PC-3 (cell line): Measurements from ENCODE around the gene NEXN. TPM values are rescaled to one million over a fixed set of nuclear protein-coding genes. Genes with fewer than 3 reads are reported as not detected.

Experiments
- ATAC-seq: fragments of 200-7000 bp; cut with Tn5 transposase; 2 replicates; pipeline ENCODE4 v1.9.1; 2020; ENCODE audit warnings: mild to moderate bottlenecking, moderate library complexity
- BruUV-seq: library from RNA; stranded (reverse); fragments of 400-500 nt; replicated peaks from 2 replicates; lab custom pipeline; 2021; lab: Mats Ljungman, UMichigan
- CTCF ChIA-PET: fragments of 300-600 bp; sonication (Branson Sonifier 250); formaldehyde crosslinking; loops from one replicate; lab custom pipeline; 2022; ENCODE audit warnings: antibody characterized with exemption; lab: Charles Lee
- POLR2A ChIA-PET: fragments of 300-600 bp; sonication (Branson Sonifier 250); formaldehyde crosslinking; loops from one replicate; lab custom pipeline; 2022; ENCODE audit warnings: antibody characterized with exemption; ENCODE audit not compliant: unreplicated experiment; lab: Charles Lee
- DNase-seq: peaks from one replicate; pipeline ENCODE4 v3.0.0-alpha.2; 2015
- H2AFZ ChIP-seq: fragments of 300-600 bp; sonication (generic); 2 replicates; pipeline ENCODE4 v1.6.0; 2016; ENCODE audit warnings: antibody characterized with exemption, low read length
- H3F3A ChIP-seq: fragments of 300-600 bp; sonication (generic); one replicate; pipeline ENCODE4 v1.6.0; 2017; ENCODE audit warnings: antibody characterized with exemption, low read length, control low read depth, mild to moderate bottlenecking; ENCODE audit not compliant: unreplicated experiment
- H3K27ac ChIP-seq: fragments of 300-600 bp; sonication (generic); 2 replicates; pipeline ENCODE4 v1.5.1; 2016; ENCODE audit warnings: mild to moderate bottlenecking, low read length
- H3K27me3 ChIP-seq: fragments of 300-600 bp; sonication (generic); 2 replicates; pipeline ENCODE4 v1.6.1; 2016; ENCODE audit warnings: low read length, mixed read lengths
- H3K36me3 ChIP-seq: fragments of 300-600 bp; sonication (generic); 2 replicates; pipeline ENCODE4 v1.6.1; 2016; ENCODE audit warnings: low read depth, mixed run types, low read length, mixed read lengths
- H3K4me1 ChIP-seq: fragments of 300-600 bp; sonication (generic); 2 replicates; pipeline ENCODE4 v1.5.1; 2016; ENCODE audit warnings: low read length; ENCODE audit not compliant: insufficient read depth
- H3K4me2 ChIP-seq: fragments of 300-600 bp; sonication (generic); 2 replicates; pipeline ENCODE4 v1.6.0; 2016; ENCODE audit warnings: low read length
- H3K4me3 ChIP-seq: fragments of 300-600 bp; sonication (generic); 2 replicates; pipeline ENCODE4 v1.5.1; 2016; ENCODE audit warnings: mild to moderate bottlenecking, low read length, mixed read lengths
- H3K79me2 ChIP-seq: fragments of 300-600 bp; sonication (generic); 2 replicates; pipeline ENCODE4 v1.6.1; 2017; ENCODE audit warnings: low read length, mixed read lengths
- H3K9ac ChIP-seq: fragments of 300-600 bp; sonication (generic); 2 replicates; pipeline ENCODE4 v1.6.0; 2016; ENCODE audit warnings: mild to moderate bottlenecking, low read length
- H3K9me2 ChIP-seq: fragments of 300-600 bp; sonication (generic); replicated peaks from 2 replicates; pipeline ENCODE4 v1.6.1; 2016; ENCODE audit warnings: mixed run types, low read length, mixed read lengths
- H3K9me3 ChIP-seq: fragments of 300-600 bp; sonication (generic); 2 replicates; pipeline ENCODE4 v1.6.1; 2016; ENCODE audit warnings: low read length, mixed read lengths
- H4K20me1 ChIP-seq: fragments of 300-600 bp; sonication (generic); 2 replicates; pipeline ENCODE4 v1.6.1; 2016; ENCODE audit warnings: low read length, mixed read lengths
- CTCF ChIP-seq: fragments of 300-600 bp; sonication (generic); conservative IDR thresholded peaks from 2 replicates; pipeline ENCODE4 v1.5.1; 2017; ENCODE audit warnings: antibody characterized with exemption, low read depth, mild to moderate bottlenecking, low read length
- EZH2 ChIP-seq: fragments of 300-600 bp; sonication (generic); IDR thresholded peaks from one replicate; pipeline ENCODE4 v1.6.1; 2017; ENCODE audit warnings: antibody characterized with exemption, mild to moderate bottlenecking, low read length; ENCODE audit not compliant: unreplicated experiment
- EZH2phosphoT487 ChIP-seq: fragments of 300-600 bp; sonication (generic); IDR thresholded peaks from 2 replicates; pipeline ENCODE4 v1.6.1; 2018; ENCODE audit warnings: mild to moderate bottlenecking, antibody characterized with exemption, low read length, borderline replicate concordance
- intact Hi-C: fragments of 100-400 bp; cut with micrococcal nuclease; formaldehyde crosslinking; loops from 2 replicates; pipeline ENCODE4 v1.9.0; 2023
- total RNA-seq: library from RNA; depleted of rRNA; stranded (reverse); fragments of >200 nt; gene quantifications from 2 replicates; pipeline ENCODE4 v1.2.3, GENCODE V29; 2014

NEXN gene
- total RNA-seq, 1 experiment from 2014 or later, result 3.5 TPM

- H3K36me3 ChIP-seq, result peaks cover 31% of the 10 kb centered on the region
- no peak for ATAC-seq
- H3K27ac ChIP-seq, result no peak overlapping the region
- no peaks in the 10 kb centered on the region for H3K9me2 ChIP-seq
- H2AFZ ChIP-seq, result no peak overlapping the region
- POLR2A ChIA-PET, result no interaction called here
- H3K9me3 ChIP-seq, result no peaks in the 10 kb centered on the region
- no peak overlapping the region for H3K9ac ChIP-seq
- no peak overlapping the region for H3K4me3 ChIP-seq
- no TSS peak for BruUV-seq
- peaks cover 4% of the 10 kb centered on the region for H3F3A ChIP-seq
- H3K4me1 ChIP-seq, result no peaks in the 10 kb centered on the region
- intact Hi-C loops, result no loop called here
- H3K27me3 ChIP-seq, result no peaks in the 10 kb centered on the region
- H3K4me2 ChIP-seq, result no peak overlapping the region
- no peak for DNase-seq
- 0 out of 2 replicates have a peak, but pooled peaks cover 7% of the 10 kb centered on the region for H4K20me1 ChIP-seq
- no peak for TF ChIP-seq EZH2phosphoT487
- TF ChIP-seq CTCF, result no peak
- no peak for TF ChIP-seq EZH2
- CTCF ChIA-PET, result interaction anchor here (0.9 kb wide), 1 partner anchor 174 kb away, joined by 3 read pairs; no protein-coding TSS in a partner anchor
- H3K79me2 ChIP-seq, result no peaks in the 10 kb centered on the region
These were observed 52.6 kb downstream of the NEXN start for GRCh38 chr1:77940921-77941570.

- ChIA-PET CTCF (no interaction called here), POLR2A (interaction anchor here (0.6 to 0.7 kb wide), 2 partner anchors 121 to 347 kb away, joined by 3 read pairs; no protein-coding TSS in a partner anchor)
- H3F3A ChIP-seq, result peaks cover 4% of the 10 kb centered on the region
- H3K4me1 ChIP-seq, result no peaks in the 10 kb centered on the region
- H3K4me3 ChIP-seq, result no peak overlapping the region
- H3K36me3 ChIP-seq, result peaks cover 46% of the 10 kb centered on the region
- no peak overlapping the region for H3K4me2 ChIP-seq
- H2AFZ ChIP-seq, result no peak overlapping the region
- H3K9ac ChIP-seq, result no peak overlapping the region
- no peak for TF ChIP-seq EZH2phosphoT487
- no peak for TF ChIP-seq CTCF
- no peak for TF ChIP-seq EZH2
- H3K27me3 ChIP-seq, result no peaks in the 10 kb centered on the region
- no peaks in the 10 kb centered on the region for H3K9me2 ChIP-seq
- H3K27ac ChIP-seq, result no peak overlapping the region
- DNase-seq, result no peak
- no peak for ATAC-seq
- 0 out of 2 replicates have a peak, but pooled peaks cover 7% of the 10 kb centered on the region for H4K20me1 ChIP-seq
- BruUV-seq, result TSS peak; percentile 44
- intact Hi-C loops, result no loop called here
- no peaks in the 10 kb centered on the region for H3K79me2 ChIP-seq
- H3K9me3 ChIP-seq, result no peaks in the 10 kb centered on the region
These were observed 54.1 kb downstream of the NEXN start for GRCh38 chr1:77942400-77943140.
